ENCODE results near the gene BYSL.

- TF ChIP-seq SIN3A (IDR thresholded peaks at IDR 0.05; ENCODE audit: borderline replicate concordance, insufficient read depth, low read length) (no peak), POLR2AphosphoS5 (IDR thresholded peaks at IDR 0.05; ENCODE audit: low read depth, low read length) (no peak)
Observed at GRCh38 chr6:41871691-41872090, 49.6 kb upstream of the BYSL start.

All from PFSK-1 (cell line).